Stimulated activated CD8-positive, alpha-beta memory T cell treated with anti-CD3 and anti-CD28 coated beads, Interleukin-12 subunit alpha, Interleukin-12 subunit beta, amount 100 ng/mL, for 1 hour (primary cell): ENCODE results near the gene SLC30A4.

Source experiments
- DNase-seq: peaks from one replicate; pipeline ENCODE4 v3.0.0-alpha.2; 2020; ENCODE audit warnings: low read depth

Gene SLC30A4

DNA sequence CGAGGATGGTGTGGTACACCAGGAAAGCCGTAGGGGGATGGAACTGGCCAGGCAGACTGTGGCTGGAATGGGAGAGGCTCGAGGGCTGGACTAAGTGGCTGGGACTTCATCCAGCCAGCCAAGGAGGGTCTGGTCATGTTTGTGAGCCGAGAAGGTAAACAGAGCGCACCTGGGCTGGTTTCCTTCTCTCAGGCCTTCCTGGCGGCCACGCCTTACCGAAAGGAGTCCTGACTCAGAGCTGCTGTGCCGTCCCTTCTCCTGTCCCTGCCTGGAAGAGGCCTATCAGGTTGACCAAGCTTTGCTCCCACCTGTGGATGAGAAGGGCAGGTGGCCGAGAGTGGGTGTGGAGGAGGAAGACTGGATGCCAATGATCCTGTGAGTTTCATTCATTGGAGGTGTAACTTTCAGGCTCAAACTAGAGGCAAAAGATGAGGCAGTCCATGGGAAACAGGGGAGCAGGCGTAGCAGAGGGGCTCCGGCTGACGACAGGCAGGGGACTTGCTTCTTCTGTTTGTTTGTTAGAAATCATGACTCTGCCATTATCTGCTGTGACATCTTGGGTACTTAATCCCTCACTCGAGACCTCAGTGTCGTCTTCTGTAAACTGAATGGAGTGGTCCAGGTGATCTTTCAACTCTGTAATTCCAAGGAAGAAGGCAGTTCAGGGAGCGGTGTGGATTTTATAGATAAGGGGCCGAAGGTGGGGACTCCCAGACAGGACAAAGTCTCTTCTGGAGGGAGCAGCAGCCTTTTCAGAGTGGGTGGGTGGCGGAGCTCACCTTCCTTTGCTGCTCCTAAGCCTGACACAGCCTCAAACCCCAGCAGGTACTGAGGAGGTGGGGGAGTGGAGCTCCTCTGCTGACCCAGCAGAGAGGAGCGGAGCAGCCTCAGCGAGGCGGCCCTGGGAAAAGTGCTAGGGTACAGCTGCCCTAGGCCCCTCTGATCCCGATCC, 72.4 kb downstream of the SLC30A4 start:
- DNase-seq: no peak

DNA sequence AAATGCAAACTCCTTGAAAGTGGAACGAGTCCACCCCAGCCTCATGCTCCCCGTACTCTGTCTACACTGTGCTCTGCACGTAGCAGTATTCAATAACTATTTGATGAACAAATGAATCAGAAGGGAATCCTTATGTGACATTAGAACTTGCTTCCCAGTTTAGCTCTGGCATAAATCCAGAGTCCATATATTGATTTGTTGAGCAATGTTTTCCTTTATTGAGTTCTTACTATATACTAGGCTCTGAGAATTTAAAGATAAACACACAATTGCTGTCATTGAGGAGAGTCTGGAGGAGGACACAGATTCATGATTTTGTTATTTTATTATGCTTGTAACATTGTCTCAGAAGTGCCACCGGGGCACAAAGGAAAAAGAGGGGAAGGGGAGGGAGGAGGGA, 73.2 kb downstream of the SLC30A4 start:
- no peak for DNase-seq

DNA sequence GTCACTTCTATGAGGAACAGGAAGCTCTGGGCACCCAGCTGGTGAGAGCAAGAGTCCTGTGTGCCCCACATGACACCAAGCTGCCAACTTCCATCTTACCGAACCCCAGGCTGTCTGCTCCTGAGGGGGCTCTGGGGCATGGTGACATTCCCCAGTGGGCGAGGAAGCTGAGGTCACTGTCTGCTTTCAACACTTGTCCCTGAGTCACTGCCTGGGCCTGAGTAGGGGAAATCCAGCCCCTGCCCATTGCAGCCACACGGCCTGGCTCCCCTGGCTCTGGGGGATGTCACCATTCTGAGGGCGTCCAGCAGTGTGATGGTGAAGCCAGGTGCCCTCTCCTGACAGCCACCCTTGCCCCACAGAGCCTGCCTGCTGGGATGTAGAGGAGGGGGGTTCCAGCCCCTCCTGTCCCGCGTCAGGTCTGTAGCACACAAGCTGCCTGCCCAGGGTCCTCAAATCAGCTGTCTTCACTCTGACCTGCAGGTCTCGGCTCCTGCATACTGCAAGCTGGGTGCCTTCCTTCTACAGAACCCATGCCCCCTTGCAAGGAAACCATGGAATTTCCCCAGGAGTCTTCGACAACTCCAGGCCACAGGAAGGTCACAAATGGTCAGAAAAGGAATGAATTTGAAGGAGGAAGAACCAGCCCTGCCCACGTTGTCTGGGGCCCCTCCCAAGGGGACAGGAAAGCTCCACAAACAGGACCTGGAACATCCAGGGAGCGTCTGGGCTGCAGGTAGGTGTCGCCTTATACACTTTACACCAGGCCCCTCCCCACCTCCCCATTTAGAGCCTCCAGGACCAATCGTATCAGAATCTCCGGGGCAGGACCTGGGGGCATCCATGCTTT, 74.3 kb downstream of the SLC30A4 start:
- DNase-seq: no peak

DNA sequence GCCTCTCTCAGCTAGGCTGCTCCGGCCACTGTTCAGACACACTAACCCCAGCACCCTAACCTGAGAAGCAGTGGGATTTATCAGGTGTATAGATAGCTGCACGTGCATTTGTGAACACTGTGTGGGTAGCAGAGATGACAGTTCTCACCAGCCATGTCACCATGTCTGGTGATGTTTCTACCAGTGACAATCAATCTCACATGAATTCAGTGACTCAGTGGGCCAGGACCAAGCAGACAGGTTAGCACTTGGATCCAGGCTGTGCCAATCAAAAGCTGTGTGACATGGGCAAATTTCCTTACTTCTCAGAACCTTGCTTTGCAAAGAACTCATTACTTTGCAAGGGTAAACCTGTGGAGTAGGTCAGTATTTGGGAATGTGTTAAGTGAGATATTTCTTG, 78.9 kb downstream of the SLC30A4 start:
- DNase-seq: no peak

DNA sequence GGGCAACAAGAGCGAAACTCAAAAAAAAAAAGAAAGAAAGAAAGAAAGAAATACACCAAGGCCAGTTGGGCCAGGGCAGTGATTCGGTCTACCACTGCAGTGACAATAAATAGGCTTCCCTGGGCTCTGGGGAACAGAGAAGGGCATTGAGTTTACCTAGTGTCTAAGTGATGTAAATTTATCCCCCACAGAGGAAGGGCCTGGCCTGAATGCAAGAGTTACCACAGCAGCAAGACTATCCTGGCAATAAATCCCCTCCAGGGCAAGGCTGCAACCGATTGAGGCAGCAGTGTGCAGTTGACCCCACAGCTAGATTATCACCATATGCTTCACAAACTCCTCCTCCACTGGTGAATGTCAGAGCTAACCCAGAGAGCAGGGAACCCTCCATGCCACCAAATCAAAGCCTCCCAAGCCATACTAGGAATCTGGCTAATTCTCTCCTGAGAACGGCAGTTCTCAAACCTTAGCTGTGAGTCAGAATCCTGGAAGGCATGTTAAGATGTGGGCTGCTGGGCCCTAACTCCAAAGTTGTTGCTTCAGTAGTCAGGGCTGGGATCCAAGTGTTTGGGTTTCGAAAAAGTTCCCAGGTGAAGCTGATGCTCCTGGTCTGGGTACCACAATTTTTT, 79.9 kb downstream of the SLC30A4 start:
- DNase-seq: no peak

DNA sequence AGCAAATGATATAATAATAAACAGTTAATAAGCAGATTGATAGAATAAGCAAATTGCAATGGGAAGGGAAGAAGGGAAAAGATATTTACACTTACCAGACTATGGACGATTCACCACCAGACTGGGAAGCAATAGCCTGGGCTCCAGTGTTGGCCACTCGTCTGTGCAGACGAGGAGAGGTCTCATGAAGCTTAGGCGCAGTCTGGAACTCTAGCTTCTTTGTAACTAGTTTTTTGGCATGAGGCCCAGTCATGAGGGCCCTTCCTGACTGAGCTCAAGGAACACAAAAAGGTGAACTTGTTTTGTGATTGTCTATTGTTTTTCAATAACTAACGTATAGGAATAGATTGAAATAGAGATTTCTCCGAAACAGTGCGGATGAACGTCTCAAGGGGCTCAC, 80.9 kb downstream of the SLC30A4 start:
- no peak for DNase-seq

DNA sequence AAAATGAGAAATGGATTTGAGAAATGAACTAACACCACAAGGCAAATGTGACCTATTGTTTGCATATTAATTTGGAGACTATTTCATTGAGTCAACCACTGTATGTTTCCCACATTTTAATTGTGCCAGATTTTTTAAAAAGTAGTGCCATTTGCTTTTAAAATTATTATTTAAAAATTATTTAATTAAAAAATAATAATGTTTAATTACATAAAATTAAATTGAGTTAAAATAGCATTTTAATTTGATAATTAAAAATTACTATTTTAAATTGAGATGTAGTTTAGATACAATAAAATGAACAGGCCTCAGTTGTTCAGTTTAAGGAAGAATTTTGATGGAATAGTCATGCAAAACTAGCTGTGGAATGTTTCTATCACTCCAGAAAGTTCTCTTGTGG, 81.5 kb downstream of the SLC30A4 start:
- no peak for DNase-seq

DNA sequence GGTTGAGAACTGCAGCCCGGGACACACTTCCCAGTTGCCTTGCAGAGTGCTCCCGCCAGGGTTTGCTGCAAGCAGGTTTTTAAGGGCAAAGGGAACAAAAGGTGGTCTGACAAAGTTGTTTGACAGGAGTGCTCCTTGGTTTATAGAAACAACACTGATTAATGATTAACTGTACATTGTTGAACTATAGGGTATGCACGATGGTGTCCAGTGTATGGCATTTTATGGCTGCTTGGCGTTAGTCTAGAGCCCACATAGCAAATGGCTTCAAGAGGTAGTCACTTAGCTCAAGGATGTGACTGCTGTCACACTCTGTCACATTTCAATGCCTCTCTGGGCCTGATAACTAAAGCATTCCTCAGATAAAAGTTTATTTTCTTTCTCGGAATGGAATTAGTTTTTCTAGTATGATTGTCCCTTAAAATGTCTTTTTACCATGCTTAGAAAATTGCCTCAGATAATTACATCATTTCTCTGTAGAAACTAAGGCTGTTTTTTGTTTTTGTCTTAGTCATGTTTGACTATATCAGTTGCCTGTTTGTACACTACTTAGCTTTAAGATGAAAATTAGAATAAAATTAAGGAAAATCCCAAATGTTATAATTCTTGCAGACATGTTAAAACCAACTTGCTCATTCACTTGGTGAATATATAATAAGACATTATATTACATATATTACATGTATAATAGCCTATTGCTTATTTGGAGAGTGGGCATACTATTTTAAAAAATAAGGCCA, 82.9 kb downstream of the SLC30A4 start:
- DNase-seq: no peak

DNA sequence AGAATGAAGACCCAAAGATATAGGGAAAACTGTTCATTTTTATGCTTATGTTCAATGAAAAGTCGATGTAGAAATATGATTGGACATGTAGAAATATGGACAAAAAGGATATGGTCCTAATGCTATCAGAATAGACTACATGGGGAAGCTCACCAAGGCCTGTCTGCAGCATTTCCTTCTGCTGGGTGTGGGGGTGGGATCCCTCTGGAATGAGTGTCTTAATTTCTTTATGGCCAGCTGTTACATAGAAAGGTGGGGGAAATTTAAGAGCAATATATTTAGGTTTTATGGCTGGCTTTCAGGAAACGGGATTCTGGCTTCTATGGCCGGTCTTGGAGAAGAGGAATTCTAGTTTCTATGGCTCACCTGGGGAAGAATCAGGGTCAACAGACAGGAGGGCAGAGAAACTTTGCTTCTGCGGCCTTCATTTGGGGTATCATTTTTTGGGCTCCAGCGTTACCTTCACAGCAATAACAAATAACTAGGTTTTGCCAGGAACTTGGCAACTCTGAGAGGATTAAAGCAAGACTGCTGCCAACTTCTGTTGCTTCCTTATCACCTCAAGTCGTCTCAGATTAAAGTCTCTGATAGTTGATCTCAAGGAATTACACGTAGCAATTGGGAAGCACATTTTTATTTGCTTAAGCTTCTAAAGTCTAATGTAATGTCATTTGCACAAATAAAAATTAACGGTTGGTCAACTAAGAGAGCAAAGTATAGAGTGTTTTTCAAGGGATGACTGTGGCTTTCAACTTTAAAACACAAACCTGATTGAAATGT, 87.2 kb downstream of the SLC30A4 start:
- no peak for DNase-seq

DNA sequence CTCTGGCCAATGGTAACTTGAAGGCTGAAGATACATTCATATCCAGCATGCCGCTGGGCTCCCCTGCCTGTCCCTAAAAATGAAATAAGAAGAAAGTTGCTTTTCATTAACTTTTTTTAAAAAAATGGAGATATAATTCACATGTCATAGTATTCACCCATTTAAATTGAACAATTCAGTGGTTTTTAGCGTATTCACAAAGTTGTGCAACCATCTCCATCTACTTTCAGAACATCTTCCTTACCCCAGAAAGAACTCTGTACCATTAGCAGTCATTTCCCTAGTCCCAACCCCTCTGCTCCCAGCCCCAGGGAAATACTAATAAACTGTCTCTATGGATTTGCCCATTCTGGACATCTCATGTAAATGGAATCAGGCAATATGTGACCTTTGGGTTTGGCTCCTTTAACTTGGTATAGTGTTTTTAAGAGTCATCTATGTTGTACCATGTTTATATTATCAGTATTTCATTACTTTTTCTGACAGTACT, 88.4 kb downstream of the SLC30A4 start:
- no peak for DNase-seq

DNA sequence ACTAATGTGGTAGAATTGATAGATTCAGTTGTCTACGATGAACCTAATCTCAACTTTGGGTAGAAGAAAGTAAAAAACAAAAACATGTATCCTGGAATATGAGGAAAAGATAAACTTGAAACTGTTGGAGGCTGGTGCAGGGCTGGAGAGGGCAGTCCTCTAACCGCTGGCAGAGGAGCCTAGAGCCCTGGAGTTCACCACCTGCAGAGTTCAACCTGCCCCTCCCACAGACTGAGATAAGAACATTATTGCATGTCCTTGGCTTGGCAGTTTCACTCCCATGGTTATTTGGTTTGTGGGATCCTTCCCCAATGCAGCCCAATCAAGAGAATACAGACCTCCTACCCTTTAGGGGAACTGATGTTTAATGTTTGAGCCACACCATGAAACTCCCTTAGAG, 91.0 kb downstream of the SLC30A4 start:
- DNase-seq: no peak

DNA sequence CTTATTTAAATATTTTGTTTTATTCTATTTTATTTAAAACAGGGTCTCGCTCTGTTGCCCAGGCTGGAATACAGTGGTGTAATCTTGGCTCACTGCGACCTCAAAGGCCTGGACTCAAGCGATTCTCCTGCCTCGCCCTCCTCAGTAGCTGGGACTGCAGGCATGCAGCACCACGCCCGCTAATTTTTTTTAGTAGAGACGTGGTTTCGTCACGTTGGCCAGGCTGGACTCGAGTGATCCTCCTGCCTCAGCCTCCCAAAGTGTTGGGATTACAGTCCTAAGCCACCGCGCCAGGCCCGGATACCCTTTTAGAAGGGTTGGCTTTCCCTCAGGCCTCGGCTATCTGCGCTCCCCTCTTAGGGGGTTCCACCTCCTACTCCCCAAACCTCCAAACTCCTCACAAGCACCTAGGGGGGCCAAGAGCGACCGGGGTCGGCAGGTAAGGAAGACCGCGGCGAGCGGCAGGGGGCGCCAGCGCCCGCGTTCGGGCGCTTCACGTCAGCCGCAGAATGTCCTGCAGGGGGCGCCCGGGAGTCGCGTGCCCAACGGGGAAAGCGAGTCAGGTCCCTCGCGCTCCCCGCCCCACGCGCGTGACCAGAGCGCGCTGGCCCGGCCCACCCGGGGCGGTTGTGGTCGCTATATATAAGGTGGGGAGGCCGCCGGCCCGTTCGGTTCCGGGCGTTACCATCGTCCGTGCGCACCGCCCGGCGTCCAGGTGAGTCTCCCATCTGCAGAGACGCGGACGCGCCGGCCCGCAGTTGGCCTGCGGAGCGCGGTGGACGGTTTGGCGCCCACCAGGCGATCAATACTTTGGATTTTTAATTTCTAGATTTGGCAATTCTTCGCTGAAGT, 92.4 kb downstream of the SLC30A4 start:
- DNase-seq: peak; percentile 85
